KMS-11 (cell line): ENCODE results near the gene KCNE2.

Experiments used
- H2AFZ ChIP-seq: fragments of 200-600 bp; sonication (generic); 2 replicates; pipeline ENCODE4 v1.6.1; 2016; ENCODE audit warnings: antibody characterized with exemption, mixed run types, low read depth
- H3K27ac ChIP-seq: fragments of 200-600 bp; sonication (generic); 2 replicates; pipeline ENCODE4 v1.6.1; 2016; ENCODE audit warnings: mild to moderate bottlenecking, mixed run types
- H3K27me3 ChIP-seq: fragments of 200-600 bp; sonication (generic); 2 replicates; pipeline ENCODE4 v1.6.1; 2017; ENCODE audit warnings: mild to moderate bottlenecking, low read depth, mixed run types, moderate library complexity; ENCODE audit not compliant: insufficient read depth
- H3K36me3 ChIP-seq: fragments of 200-600 bp; sonication (generic); 2 replicates; pipeline ENCODE4 v1.6.1; 2017; ENCODE audit warnings: mild to moderate bottlenecking, mixed run types; ENCODE audit not compliant: insufficient read depth
- H3K4me1 ChIP-seq: fragments of 200-600 bp; sonication (generic); 2 replicates; pipeline ENCODE4 v1.6.1; 2016; ENCODE audit warnings: mild to moderate bottlenecking, low read depth, mixed run types; ENCODE audit not compliant: poor library complexity, severe bottlenecking
- H3K4me2 ChIP-seq: fragments of 200-600 bp; sonication (generic); 2 replicates; pipeline ENCODE4 v1.7.0; 2016; ENCODE audit warnings: mild to moderate bottlenecking, mixed run types
- H3K4me3 ChIP-seq: fragments of 200-600 bp; sonication (generic); IDR thresholded peaks from 2 replicates; pipeline ENCODE4 v1.6.1; 2017; ENCODE audit warnings: low read depth, low read length, mixed read lengths; ENCODE audit not compliant: insufficient read depth
- H3K79me2 ChIP-seq: fragments of 200-600 bp; sonication (generic); 2 replicates; pipeline ENCODE4 v1.6.1; 2016; ENCODE audit warnings: low read depth, mixed run types; ENCODE audit not compliant: insufficient read depth
- H3K9ac ChIP-seq: fragments of 200-600 bp; sonication (generic); 2 replicates; pipeline ENCODE4 v1.6.1; 2016; ENCODE audit warnings: mild to moderate bottlenecking, mixed run types
- H4K20me1 ChIP-seq: fragments of 200-600 bp; sonication (generic); 2 replicates; pipeline ENCODE4 v1.6.1; 2016; ENCODE audit warnings: mild to moderate bottlenecking, mixed run types; ENCODE audit not compliant: insufficient read depth
- TF ChIP-seq, protein P1 (sequence below): fragments of 200-600 bp; sonication (generic); conservative IDR thresholded peaks from 2 replicates; pipeline ENCODE4 v1.6.1; 2017; ENCODE audit warnings: low read depth, mild to moderate bottlenecking, antibody characterized with exemption, low read length, moderate library complexity, mixed read lengths

KCNE2 gene

DNA sequence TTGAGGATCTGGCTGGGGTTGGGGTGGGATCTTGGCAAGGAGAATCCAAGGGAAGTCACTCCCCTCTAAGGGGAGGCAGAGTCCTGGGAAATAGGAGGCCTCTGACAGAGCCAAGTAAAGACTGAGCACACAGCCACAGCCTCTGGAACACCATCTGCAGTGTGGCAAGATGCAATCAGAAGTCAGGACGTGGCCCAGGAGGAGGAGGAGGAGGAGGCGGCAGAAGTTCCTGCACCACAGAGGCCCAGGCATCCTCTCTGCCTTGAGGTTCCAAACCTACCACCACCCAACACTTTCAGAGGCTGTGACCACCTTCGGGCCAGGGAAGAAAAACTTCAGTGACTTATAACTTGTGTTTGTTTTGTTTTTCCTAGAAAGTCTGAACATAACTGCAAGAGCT is 23.7 kb upstream of the KCNE2 start:
- Histone ChIP-seq H3K36me3 (no peaks in the 10 kb centered on the region), H3K27me3 (no peaks in the 10 kb centered on the region), H3K27ac (no peak overlapping the region), H2AFZ (no peak overlapping the region), H3K79me2 (no peaks in the 10 kb centered on the region), H4K20me1 (no peaks in the 10 kb centered on the region), H3K4me3 (no peak overlapping the region), H3K9ac (no peak overlapping the region), H3K4me1 (no peaks in the 10 kb centered on the region), H3K4me2 (no peak overlapping the region)
- TF ChIP-seq, protein P1, sequence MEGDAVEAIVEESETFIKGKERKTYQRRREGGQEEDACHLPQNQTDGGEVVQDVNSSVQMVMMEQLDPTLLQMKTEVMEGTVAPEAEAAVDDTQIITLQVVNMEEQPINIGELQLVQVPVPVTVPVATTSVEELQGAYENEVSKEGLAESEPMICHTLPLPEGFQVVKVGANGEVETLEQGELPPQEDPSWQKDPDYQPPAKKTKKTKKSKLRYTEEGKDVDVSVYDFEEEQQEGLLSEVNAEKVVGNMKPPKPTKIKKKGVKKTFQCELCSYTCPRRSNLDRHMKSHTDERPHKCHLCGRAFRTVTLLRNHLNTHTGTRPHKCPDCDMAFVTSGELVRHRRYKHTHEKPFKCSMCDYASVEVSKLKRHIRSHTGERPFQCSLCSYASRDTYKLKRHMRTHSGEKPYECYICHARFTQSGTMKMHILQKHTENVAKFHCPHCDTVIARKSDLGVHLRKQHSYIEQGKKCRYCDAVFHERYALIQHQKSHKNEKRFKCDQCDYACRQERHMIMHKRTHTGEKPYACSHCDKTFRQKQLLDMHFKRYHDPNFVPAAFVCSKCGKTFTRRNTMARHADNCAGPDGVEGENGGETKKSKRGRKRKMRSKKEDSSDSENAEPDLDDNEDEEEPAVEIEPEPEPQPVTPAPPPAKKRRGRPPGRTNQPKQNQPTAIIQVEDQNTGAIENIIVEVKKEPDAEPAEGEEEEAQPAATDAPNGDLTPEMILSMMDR = no peak

- H3K79me2 ChIP-seq = no peaks in the 10 kb centered on the region
- H3K9ac ChIP-seq = no peak overlapping the region
- no peak overlapping the region for H2AFZ ChIP-seq
- no peaks in the 10 kb centered on the region for H3K36me3 ChIP-seq
- H3K27ac ChIP-seq = no peak overlapping the region
- H3K27me3 ChIP-seq = no peaks in the 10 kb centered on the region
- TF ChIP-seq, protein P1 = no peak
- no peak overlapping the region for H3K4me3 ChIP-seq
- no peak overlapping the region for H3K4me2 ChIP-seq
- H4K20me1 ChIP-seq = no peaks in the 10 kb centered on the region
- no peaks in the 10 kb centered on the region for H3K4me1 ChIP-seq
These were observed 21.3 kb upstream of the KCNE2 start for GRCh38 chr21:34342476-34342875.

GRCh38 chr21:34343347-34343746 is 20.5 kb upstream of the KCNE2 start:
- H3K9ac ChIP-seq = no peak overlapping the region
- TF ChIP-seq, protein P1 = no peak
- H3K4me1 ChIP-seq = no peaks in the 10 kb centered on the region
- H3K4me3 ChIP-seq = no peak overlapping the region
- no peak overlapping the region for H3K27ac ChIP-seq
- H3K4me2 ChIP-seq = no peak overlapping the region
- H3K27me3 ChIP-seq = no peaks in the 10 kb centered on the region
- H4K20me1 ChIP-seq = no peaks in the 10 kb centered on the region
- H2AFZ ChIP-seq = no peak overlapping the region
- no peaks in the 10 kb centered on the region for H3K79me2 ChIP-seq
- no peaks in the 10 kb centered on the region for H3K36me3 ChIP-seq

DNA sequence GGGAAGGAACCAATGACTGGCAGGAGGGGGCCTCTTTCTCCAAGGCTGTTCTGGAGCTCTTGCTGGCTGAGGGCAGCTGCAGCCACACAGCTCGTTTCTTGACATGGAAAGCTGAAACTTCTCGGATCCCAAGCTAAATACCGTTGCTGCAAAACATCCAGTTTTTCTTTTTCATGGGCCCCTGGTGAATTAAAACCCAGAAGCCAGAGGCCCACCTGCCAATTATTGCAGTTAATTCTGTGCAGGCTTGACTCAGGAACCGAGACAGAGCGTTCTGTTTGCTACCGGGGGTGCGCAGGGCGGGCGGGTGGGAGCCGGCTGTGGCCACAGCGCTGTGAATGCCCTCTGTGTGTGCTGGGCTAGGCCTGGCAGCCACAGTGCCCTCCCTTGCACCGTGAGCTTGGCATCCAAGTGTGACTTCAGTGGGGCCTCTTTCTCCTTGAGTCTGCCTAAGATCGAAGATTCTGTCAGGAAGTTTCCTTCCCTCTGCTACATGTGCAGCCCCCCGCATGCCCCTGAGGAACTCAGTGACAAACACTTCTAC is 19.9 kb upstream of the KCNE2 start:
- H3K4me1 ChIP-seq = no peaks in the 10 kb centered on the region
- no peaks in the 10 kb centered on the region for H3K79me2 ChIP-seq
- no peaks in the 10 kb centered on the region for H3K27me3 ChIP-seq
- H3K9ac ChIP-seq = no peak overlapping the region
- H3K4me2 ChIP-seq = no peak overlapping the region
- no peak overlapping the region for H2AFZ ChIP-seq
- TF ChIP-seq, protein P1 = no peak
- no peak overlapping the region for H3K4me3 ChIP-seq
- no peaks in the 10 kb centered on the region for H4K20me1 ChIP-seq
- no peak overlapping the region for H3K27ac ChIP-seq
- H3K36me3 ChIP-seq = no peaks in the 10 kb centered on the region
